ENCODE measurements around the gene RYR2.

RYR2 gene

GRCh38 chr1:237041795-237042525 lies at the start of gene RYR2:
Gene RYR2, plus strand, starts transcription at chr1:237042184. Its CDS starts 338 bp downstream, at chr1:237042522.
- intact Hi-C loops (cut with DNase I) = no loop called here
- DNase-seq = peak in 40 of 42 donors; percentile 9 to 82 (median 56)

- DNase-seq = no peak
- intact Hi-C loops (cut with DNase I) = no loop called here
Observed at GRCh38 chr1:236992449-236992848, 49.5 kb upstream of the RYR2 start.

- no peak for DNase-seq
- intact Hi-C loops (cut with DNase I) = no loop called here
Observed at GRCh38 chr1:236994450-236994849, 47.5 kb upstream of the RYR2 start.

GRCh38 chr1:236997361-236997760 lies 44.6 kb upstream of the RYR2 start:
- no peak for DNase-seq
- intact Hi-C loops (cut with DNase I) = no loop called here

GRCh38 chr1:236997882-236998281 lies 44.1 kb upstream of the RYR2 start:
- intact Hi-C loops (cut with DNase I) = no loop called here

GRCh38 chr1:236998546-236998945 lies 43.4 kb upstream of the RYR2 start:
- DNase-seq = no peak

More at GRCh38 chr1:236997882-236998281, 44.1 kb upstream of the RYR2 start:
- DNase-seq = no peak

GRCh38 chr1:237000191-237000590 lies 41.8 kb upstream of the RYR2 start:
- no peak for DNase-seq
- intact Hi-C loops (cut with DNase I) = no loop called here

More at GRCh38 chr1:236998546-236998945, 43.4 kb upstream of the RYR2 start:
- intact Hi-C loops (cut with DNase I) = no loop called here

- intact Hi-C loops (cut with DNase I) = no loop called here
- no peak for DNase-seq
Observed at GRCh38 chr1:237003516-237003915, 38.5 kb upstream of the RYR2 start.

- no peak for DNase-seq
Observed at GRCh38 chr1:237004116-237004515, 37.9 kb upstream of the RYR2 start, which contains the start of gene MT1HL1. Gene MT1HL1, minus strand, starts transcription at chr1:237004441. Its CDS starts 69 bp downstream, at chr1:237004372.

GRCh38 chr1:237005674-237006073 lies 36.3 kb upstream of the RYR2 start:
- intact Hi-C loops (cut with DNase I) = no loop called here
- no peak for DNase-seq

More at GRCh38 chr1:237004116-237004515, 37.9 kb upstream of the RYR2 start, which contains the start of gene MT1HL1:
- intact Hi-C loops (cut with DNase I) = no loop called here

- DNase-seq = no peak
Observed at GRCh38 chr1:237007147-237007881, 34.7 kb upstream of the RYR2 start.

GRCh38 chr1:237009611-237010010 lies 32.4 kb upstream of the RYR2 start:
- DNase-seq = no peak
- intact Hi-C loops (cut with DNase I) = no loop called here

More at GRCh38 chr1:237007147-237007881, 34.7 kb upstream of the RYR2 start:
- intact Hi-C loops (cut with DNase I) = no loop called here

- no peak for DNase-seq
- intact Hi-C loops (cut with DNase I) = no loop called here
Observed at GRCh38 chr1:237011432-237011831, 30.6 kb upstream of the RYR2 start.

- intact Hi-C loops (cut with DNase I) = no loop called here
- DNase-seq = no peak
Observed at GRCh38 chr1:237012361-237012760, 29.6 kb upstream of the RYR2 start.

- DNase-seq = peak in 2 of 42 donors; percentile 12 to 18
- intact Hi-C loops (cut with DNase I) = no loop called here
Observed at GRCh38 chr1:237012788-237013383, 29.1 kb upstream of the RYR2 start.

GRCh38 chr1:237013608-237014007 lies 28.4 kb upstream of the RYR2 start:
- intact Hi-C loops (cut with DNase I) = no loop called here

GRCh38 chr1:237016626-237017025 lies 25.4 kb upstream of the RYR2 start:
- no peak for DNase-seq
- intact Hi-C loops (cut with DNase I) = no loop called here

More at GRCh38 chr1:237013608-237014007, 28.4 kb upstream of the RYR2 start:
- DNase-seq = no peak

GRCh38 chr1:237018896-237019295 lies 23.1 kb upstream of the RYR2 start:
- intact Hi-C loops (cut with DNase I) = no loop called here
- no peak for DNase-seq

GRCh38 chr1:237025358-237026074 lies 16.5 kb upstream of the RYR2 start:
- DNase-seq = no peak

More at GRCh38 chr1:237025358-237026074, 16.5 kb upstream of the RYR2 start:
- intact Hi-C loops (cut with DNase I) = no loop called here
